ENCODE results near the gene ZFYVE1.
"Not testable (repeated sequence)": the region's sequence is repeated elsewhere in the genome, so short reads cannot be mapped to it uniquely, and the experiment has no call there.

The ZFYVE1 gene

DNA sequence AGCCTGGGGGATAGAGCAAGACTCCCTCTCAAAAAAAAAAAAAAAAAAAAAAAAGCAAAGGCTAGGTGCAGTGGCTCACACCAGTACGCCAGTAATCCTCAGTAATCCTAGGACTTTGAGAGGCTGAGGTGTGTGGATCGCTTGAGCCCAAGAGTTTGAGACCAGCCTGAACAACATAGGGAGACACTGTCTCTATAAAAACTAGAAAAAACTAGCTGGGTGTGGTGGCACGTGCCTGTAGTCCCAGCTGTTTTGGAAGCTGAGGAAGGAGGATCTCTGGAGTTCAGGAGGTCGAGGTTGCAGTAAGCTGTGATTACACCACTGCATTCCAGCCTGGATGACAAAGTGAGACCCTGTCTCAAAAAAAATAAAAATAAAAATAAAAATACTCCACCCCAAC lies 22.5 kb upstream of the ZFYVE1 start:
- TF ChIP-seq, protein P1, sequence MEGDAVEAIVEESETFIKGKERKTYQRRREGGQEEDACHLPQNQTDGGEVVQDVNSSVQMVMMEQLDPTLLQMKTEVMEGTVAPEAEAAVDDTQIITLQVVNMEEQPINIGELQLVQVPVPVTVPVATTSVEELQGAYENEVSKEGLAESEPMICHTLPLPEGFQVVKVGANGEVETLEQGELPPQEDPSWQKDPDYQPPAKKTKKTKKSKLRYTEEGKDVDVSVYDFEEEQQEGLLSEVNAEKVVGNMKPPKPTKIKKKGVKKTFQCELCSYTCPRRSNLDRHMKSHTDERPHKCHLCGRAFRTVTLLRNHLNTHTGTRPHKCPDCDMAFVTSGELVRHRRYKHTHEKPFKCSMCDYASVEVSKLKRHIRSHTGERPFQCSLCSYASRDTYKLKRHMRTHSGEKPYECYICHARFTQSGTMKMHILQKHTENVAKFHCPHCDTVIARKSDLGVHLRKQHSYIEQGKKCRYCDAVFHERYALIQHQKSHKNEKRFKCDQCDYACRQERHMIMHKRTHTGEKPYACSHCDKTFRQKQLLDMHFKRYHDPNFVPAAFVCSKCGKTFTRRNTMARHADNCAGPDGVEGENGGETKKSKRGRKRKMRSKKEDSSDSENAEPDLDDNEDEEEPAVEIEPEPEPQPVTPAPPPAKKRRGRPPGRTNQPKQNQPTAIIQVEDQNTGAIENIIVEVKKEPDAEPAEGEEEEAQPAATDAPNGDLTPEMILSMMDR (IDR thresholded peaks at IDR 0.05; ENCODE audit: low read depth, low read length, missing control alignments), result no peak
- no peak for DNase-seq (ENCODE audit: low read depth)
- no peak overlapping the region for H3K4me3 ChIP-seq (ENCODE audit: low read depth, low read length)

DNA sequence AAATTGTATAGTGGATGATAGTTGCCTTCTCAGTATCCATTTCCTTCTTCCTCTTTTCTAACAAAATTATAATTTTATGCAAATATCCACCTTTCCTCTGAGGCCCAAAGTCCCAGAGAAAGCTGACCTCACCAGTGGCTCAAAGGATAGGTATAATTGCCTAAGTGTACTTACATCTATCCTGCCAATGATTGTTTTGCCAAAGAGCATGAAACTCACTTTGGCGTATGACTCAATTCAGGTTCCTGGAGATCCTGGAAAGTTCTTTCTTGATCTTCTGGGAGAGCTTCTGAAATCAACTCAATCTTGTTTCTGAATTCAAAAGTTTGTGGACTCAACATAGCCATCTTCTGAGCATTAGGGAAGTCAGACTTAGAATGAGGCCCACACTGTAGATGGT lies 20.9 kb upstream of the ZFYVE1 start:
- TF ChIP-seq, protein P1 (IDR thresholded peaks at IDR 0.05; ENCODE audit: low read depth, low read length, missing control alignments), result no peak
- DNase-seq (ENCODE audit: low read depth), result no peak
- no peak overlapping the region for H3K4me3 ChIP-seq (ENCODE audit: low read depth, low read length)

DNA sequence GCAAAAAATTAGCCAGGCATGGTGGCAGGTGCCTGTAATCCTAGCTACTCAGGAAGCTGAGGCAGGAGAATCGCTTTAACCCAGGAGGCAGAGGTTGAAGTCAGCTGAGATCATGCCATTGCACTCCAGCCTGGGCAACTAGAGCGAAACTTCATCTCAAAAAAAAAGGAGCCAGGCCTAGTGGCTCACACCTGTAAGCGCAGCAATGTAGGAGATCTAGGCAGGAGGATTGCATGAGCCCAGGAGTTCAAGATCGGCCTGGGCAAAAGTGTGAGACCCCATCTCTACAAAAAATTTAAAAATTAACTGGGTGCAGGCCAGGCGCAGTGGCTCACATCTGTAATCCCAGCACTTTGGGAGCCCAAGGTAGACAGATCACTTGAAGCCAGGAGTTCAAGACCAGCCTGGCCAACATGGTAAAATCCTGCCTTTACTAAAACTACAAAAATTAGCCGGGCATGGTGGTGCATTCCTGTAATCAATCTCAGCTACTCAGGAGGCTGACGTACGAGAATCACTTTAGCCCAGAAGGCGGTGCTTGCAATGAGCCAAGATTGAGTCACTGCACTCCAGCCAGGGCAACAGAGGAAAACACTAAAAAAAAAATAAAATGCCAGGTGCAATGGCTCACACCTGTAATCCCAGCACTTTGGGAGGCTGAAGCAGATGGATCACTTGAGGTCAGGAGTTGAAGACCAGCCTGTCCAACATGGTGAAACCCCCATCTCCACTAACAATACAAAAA lies 10.0 kb upstream of the ZFYVE1 start:
- not testable (repeated sequence) for H3K4me3 ChIP-seq (ENCODE audit: low read depth, low read length); DNase-seq (ENCODE audit: low read depth)

DNA sequence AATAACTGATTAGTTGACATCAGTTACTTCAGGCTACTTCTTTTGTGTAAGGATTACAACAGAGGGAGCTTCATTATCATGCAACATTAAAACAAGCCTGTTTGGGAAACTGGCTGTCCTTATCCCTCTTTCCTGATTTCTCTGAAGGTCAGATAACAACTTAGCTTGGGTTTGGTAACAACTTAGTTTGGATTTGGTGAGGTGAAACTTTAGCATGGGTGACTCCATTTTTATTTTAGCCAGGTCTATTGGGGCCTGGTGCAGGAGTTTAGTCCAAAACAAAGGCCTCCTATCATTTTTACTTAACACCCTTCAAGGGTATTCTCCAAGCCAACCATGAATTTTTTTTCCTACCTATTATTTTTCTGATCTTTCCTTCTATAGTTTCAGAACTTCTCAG lies 1.1 kb upstream of the ZFYVE1 start:
- no peak for DNase-seq (ENCODE audit: low read depth)
- TF ChIP-seq, protein P1 (IDR thresholded peaks at IDR 0.05; ENCODE audit: low read depth, low read length, missing control alignments), result no peak
- no peak overlapping the region for H3K4me3 ChIP-seq (ENCODE audit: low read depth, low read length)

DNA sequence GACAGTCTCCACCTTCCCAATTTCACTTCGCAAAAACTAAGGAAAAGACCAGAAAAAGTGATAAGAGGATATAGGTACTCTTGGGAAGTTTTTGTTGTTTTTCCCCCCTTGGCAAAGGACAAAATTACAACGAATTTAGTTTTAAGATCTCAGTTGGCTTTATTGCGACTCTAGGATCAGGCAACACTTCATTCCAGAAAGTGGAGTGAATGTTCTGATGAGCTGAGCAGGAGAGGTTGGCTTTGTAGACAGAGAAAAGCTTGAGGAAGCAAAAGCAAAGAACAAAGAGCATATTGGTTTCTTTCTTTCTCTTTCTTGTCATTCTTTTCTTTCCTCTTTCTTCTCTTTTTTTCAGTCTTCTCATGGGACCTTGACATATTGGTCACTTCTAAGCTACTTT lies 640 bp upstream of the ZFYVE1 start:
- H3K4me3 ChIP-seq (ENCODE audit: low read depth, low read length), result peak overlapping the region; percentile 98
- TF ChIP-seq, protein P1 (IDR thresholded peaks at IDR 0.05; ENCODE audit: low read depth, low read length, missing control alignments), result no peak
- DNase-seq (ENCODE audit: low read depth), result no peak

DNA sequence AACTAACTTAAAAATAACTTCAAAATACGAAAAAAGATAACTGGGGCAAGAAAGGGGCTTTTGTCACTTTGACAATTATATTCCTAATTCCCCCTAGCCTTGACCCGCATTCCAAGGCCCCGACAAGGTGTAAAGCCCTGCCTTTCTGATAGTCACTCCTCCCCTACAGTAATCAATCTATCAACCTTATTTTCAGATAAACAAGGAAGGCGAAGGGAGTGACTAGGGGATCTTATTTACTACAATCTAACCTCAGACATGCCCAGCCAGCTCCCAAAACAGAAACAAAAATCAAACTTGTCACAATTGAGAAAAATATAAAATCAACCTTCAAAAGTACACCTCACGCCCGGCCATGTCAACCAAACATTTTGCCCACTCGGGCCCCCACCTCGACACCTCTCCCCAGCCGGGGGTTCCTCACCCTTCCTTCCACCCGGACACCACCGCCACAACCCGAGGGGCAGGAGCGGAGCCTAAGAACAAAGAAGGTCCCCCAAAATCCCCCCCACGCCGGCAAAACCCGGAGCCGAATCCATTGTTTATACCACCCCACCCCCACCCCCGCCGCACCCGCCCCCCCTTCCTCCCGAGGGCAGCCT lies 562 bp downstream of the ZFYVE1 start:
- TF ChIP-seq, protein P1 (IDR thresholded peaks at IDR 0.05; ENCODE audit: low read depth, low read length, missing control alignments), result no peak
- peak overlapping the region; percentile 98 for H3K4me3 ChIP-seq (ENCODE audit: low read depth, low read length)
- DNase-seq (ENCODE audit: low read depth), result no peak

DNA sequence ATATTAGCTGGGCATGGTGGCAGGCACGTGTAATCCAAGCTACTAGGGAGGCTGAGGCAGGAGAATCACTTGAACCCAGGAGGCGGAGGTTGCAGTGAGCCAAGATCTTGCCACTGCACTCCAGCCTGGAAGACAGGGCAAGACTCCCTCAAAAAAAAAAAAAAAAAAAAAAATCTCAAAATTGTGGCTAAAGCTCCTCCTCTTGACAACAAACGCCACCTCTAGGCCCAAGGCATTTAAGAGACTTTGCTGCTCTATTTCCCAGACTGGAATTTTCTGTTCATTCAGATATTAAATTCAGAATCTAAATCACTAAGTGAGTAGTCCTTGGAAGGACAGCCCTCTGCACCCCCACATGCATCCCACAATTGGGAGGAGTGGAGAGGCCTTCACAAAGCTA lies 1.4 kb downstream of the ZFYVE1 start:
- H3K4me3 ChIP-seq (ENCODE audit: low read depth, low read length), result no peak overlapping the region; the same call in 1 of the 2 replicates
- TF ChIP-seq, protein P1 (IDR thresholded peaks at IDR 0.05; ENCODE audit: low read depth, low read length, missing control alignments), result no peak
- no peak for DNase-seq (ENCODE audit: low read depth)

All from GM12864 (cell line).